ENCODE results near the gene SMIM20. TPM values are rescaled to one million over a fixed set of nuclear protein-coding genes. Genes with fewer than 3 reads are reported as not detected.

The SMIM20 gene
- total and polyA plus RNA-seq, 9 of the 15 experiments (the other 6 are each of a cell fraction or from before 2014, with no cell fraction given), result 25.1 to 51.0 (median 38.9) TPM

DNA sequence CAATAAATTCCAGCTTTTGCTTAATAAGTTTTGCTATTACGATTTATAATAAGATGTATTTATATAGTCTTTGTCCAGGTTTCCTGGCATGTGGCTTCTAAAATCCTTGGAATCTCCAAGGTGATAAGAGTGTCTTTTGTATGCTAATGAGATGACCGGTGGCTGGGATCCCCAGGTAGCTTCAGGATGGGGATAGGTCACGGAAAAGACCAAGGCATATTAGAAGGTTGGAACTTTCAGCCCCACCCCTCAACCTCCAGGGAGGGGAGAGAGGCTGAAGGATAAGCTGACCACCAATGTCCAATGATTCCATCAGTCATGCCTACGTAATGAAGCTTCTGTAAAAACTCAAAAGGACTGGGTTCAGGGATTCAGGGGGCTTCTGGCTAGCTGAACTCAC is 41.7 kb downstream of the SMIM20 start:
- H2AFZ ChIP-seq (ENCODE audit: low read depth, low read length), result no peak overlapping the region
- ATAC-seq (no peak), DNase-seq (ENCODE audit: extremely low read depth in 1 of 4, low spot score in 3 of 4) (no peak), FAIRE-seq (no peak)
- no peaks in the 10 kb centered on the region for H3K4me1 ChIP-seq (replicated peaks in 1 of 2; ENCODE audit: control insufficient read depth in 2 of 2, insufficient read depth in 2 of 2, low read length in 2 of 2)
- no TSS peak for BruUV-seq (replicated peaks)
- no peaks in the 10 kb centered on the region for H4K20me1 ChIP-seq (replicated peaks; ENCODE audit: control insufficient read depth, insufficient read depth, low read length)
- intact Hi-C loops (cut with micrococcal nuclease) (no loop called here), in situ Hi-C loops (cut with MboI) (no loop called here)
- H3K9ac ChIP-seq (ENCODE audit: insufficient read depth in 1 of 2, low read depth in 2 of 2, low read length in 2 of 2), result no peak overlapping the region
- H3K27me3 ChIP-seq (ENCODE audit: control insufficient read depth in 2 of 2, insufficient read depth in 2 of 2, low read length in 2 of 2), result peaks cover 27 to 59% of the 10 kb centered on the region in 2 experiments
- no peaks in the 10 kb centered on the region for H3K9me1 ChIP-seq (ENCODE audit: control insufficient read depth, insufficient read depth, low read length)
- H3K9me3 ChIP-seq (replicated peaks; ENCODE audit: control insufficient read depth, insufficient read depth, low read depth, low read length), result no peaks in the 10 kb centered on the region
- H3K27ac ChIP-seq (ENCODE audit: extremely low read depth, low read depth, low read length), result no peak overlapping the region
- POLR2A ChIA-PET, result interaction anchor here (1.2 kb wide), 1 partner anchor 9 kb away, joined by 7 read pairs; no protein-coding TSS in a partner anchor
- no peak overlapping the region for H3K4me2 ChIP-seq (ENCODE audit: insufficient read depth, low read length)
- CTCF ChIA-PET (ENCODE audit: low intra/inter-chr PET ratio), result no interaction called here
- no peaks in the 10 kb centered on the region for H3K36me3 ChIP-seq (ENCODE audit: control insufficient read depth, insufficient read depth, low read length)
- 11% methylated on average over 4 of the region's 4 CpGs for WGBS (ENCODE audit: insufficient coverage, low coverage, missing lambda C conversion rate)
- H3K79me2 ChIP-seq (ENCODE audit: control insufficient read depth, insufficient read depth, low read length), result no peaks in the 10 kb centered on the region
- H3K4me3 ChIP-seq, result no peak overlapping the region
- no peak for TF ChIP-seq YBX1 (IDR thresholded peaks at IDR 0.05)
- no peak for TF ChIP-seq TOE1 (IDR thresholded peaks at IDR 0.05; ENCODE audit: borderline replicate concordance)
- TF ChIP-seq TOE1 (CRISPR knock-in tag; IDR thresholded peaks at IDR 0.05; ENCODE audit: borderline replicate concordance, low read depth), result no peak
- TF ChIP-seq, protein P1, sequence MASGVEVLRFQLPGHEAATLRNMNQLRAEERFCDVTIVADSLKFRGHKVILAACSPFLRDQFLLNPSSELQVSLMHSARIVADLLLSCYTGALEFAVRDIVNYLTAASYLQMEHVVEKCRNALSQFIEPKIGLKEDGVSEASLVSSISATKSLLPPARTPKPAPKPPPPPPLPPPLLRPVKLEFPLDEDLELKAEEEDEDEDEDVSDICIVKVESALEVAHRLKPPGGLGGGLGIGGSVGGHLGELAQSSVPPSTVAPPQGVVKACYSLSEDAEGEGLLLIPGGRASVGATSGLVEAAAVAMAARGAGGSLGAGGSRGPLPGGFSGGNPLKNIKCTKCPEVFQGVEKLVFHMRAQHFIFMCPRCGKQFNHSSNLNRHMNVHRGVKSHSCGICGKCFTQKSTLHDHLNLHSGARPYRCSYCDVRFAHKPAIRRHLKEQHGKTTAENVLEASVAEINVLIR (CRISPR knock-in tag; IDR thresholded peaks at IDR 0.05), result no peak
- no peak for TF ChIP-seq MCM3 (IDR thresholded peaks at IDR 0.05)
- TF ChIP-seq FOXK2 (conservative IDR thresholded peaks at IDR 0.05 in 1 of 2, IDR thresholded peaks at IDR 0.05 in 1 of 2; ENCODE audit: low read depth in 2 of 2), result no peak
- no peak for TF ChIP-seq LCOR (CRISPR knock-in tag; IDR thresholded peaks at IDR 0.05)
- TF ChIP-seq, protein P2, sequence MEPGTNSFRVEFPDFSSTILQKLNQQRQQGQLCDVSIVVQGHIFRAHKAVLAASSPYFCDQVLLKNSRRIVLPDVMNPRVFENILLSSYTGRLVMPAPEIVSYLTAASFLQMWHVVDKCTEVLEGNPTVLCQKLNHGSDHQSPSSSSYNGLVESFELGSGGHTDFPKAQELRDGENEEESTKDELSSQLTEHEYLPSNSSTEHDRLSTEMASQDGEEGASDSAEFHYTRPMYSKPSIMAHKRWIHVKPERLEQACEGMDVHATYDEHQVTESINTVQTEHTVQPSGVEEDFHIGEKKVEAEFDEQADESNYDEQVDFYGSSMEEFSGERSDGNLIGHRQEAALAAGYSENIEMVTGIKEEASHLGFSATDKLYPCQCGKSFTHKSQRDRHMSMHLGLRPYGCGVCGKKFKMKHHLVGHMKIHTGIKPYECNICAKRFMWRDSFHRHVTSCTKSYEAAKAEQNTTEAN (CRISPR knock-in tag; IDR thresholded peaks at IDR 0.05), result no peak
- TF ChIP-seq ZNF263 (CRISPR knock-in tag; IDR thresholded peaks at IDR 0.05; ENCODE audit: borderline replicate concordance), result no peak
- no peak for TF ChIP-seq EZH2 (IDR thresholded peaks at IDR 0.05; ENCODE audit: borderline replicate concordance, low read depth, low read length)
- TF ChIP-seq, protein P3, sequence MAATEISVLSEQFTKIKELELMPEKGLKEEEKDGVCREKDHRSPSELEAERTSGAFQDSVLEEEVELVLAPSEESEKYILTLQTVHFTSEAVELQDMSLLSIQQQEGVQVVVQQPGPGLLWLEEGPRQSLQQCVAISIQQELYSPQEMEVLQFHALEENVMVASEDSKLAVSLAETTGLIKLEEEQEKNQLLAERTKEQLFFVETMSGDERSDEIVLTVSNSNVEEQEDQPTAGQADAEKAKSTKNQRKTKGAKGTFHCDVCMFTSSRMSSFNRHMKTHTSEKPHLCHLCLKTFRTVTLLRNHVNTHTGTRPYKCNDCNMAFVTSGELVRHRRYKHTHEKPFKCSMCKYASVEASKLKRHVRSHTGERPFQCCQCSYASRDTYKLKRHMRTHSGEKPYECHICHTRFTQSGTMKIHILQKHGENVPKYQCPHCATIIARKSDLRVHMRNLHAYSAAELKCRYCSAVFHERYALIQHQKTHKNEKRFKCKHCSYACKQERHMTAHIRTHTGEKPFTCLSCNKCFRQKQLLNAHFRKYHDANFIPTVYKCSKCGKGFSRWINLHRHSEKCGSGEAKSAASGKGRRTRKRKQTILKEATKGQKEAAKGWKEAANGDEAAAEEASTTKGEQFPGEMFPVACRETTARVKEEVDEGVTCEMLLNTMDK (IDR thresholded peaks at IDR 0.05; ENCODE audit: borderline replicate concordance, insufficient read depth, low read depth, low read length, poor library complexity, severe bottlenecking), result no peak
- TF ChIP-seq MAZ (CRISPR knock-in tag; conservative IDR thresholded peaks at IDR 0.05 in 1 of 2, IDR thresholded peaks at IDR 0.05 in 1 of 2), result no peak
- no peak for TF ChIP-seq ZNF717 (CRISPR knock-in tag; IDR thresholded peaks at IDR 0.05)
